GM10266 (cell line): Measurements from ENCODE around the gene PIGM.

ENCODE experiments used
- DNase-seq: peaks from one replicate; pipeline ENCODE4 v3.0.0; 2012; ENCODE audit errors: extremely low spot score
- CTCF ChIP-seq: IDR thresholded peaks from 2 replicates; pipeline ENCODE4 v1.5.1; 2012; ENCODE audit warnings: mild to moderate bottlenecking, low read depth; ENCODE audit not compliant: control insufficient read depth, insufficient read depth; ENCODE audit errors: missing control alignments

Gene PIGM

GRCh38 chr1:159982280-159982679 lies 49.5 kb downstream of the PIGM start:
- DNase-seq = no peak

GRCh38 chr1:159981351-159982055 lies 50.3 kb downstream of the PIGM start:
- no peak for TF ChIP-seq CTCF
- no peak for DNase-seq

More at GRCh38 chr1:159982280-159982679, 49.5 kb downstream of the PIGM start:
- no peak for TF ChIP-seq CTCF

GRCh38 chr1:159980786-159981185 lies 51.0 kb downstream of the PIGM start:
- DNase-seq = no peak
- TF ChIP-seq CTCF = no peak

- no peak for DNase-seq
- no peak for TF ChIP-seq CTCF
Observed at GRCh38 chr1:159980076-159980475, 51.7 kb downstream of the PIGM start.

- no peak for TF ChIP-seq CTCF
- DNase-seq = no peak
Observed at GRCh38 chr1:159979257-159979656, 52.5 kb downstream of the PIGM start.

GRCh38 chr1:159978107-159978398 lies 53.7 kb downstream of the PIGM start:
- DNase-seq = no peak
- TF ChIP-seq CTCF = no peak

GRCh38 chr1:159977364-159978106 lies 54.3 kb downstream of the PIGM start:
- no peak for TF ChIP-seq CTCF
- no peak for DNase-seq
